CD4-positive, alpha-beta T cell treated with Interferon gamma for 1 hour (primary cell): ENCODE measurements around the gene EYS.
"Not testable (repeated sequence)": the region's sequence is repeated elsewhere in the genome, so short reads cannot be mapped to it uniquely, and the experiment has no call there.

Source experiments
- DNase-seq: peaks from one replicate; pipeline ENCODE4 v3.0.0-alpha.2; 2020

Gene EYS

DNA sequence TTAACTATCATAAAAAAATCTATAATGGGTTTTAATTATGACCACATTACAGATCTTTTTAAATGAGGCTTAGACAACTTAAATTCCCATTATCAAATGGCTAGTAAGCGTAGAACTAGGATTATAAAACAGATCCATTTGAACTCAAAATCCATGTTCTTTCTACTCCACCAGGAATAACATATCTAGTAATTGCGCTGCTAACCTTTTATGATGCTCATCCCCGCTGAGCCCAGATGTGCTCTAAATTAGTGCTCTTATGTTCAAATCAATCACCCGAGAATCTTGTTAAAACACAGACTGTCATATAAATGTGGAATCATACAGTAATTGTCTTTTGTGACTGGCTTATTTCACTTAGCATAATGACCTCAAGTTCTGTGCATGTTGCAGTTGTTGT, 1168.3 kb downstream of the EYS start:
- DNase-seq = no peak

DNA sequence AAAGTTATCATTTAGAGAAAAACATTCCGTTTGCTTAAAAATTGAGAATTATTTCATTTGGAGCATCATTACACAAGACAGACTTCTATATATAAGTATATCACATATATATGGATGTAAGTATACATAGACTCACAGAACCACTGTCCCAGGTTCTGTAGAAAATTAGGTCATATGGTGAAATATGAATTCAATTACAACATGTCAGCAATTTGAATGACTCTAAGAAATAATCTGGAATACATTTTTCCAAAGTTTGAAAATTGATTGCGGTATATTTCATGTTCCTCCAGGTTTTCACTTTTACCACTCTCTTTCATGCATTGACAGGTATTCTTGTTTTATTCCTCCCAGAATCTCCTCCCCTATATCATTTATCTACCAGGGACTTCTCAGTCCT, 1179.1 kb downstream of the EYS start:
- no peak for DNase-seq

DNA sequence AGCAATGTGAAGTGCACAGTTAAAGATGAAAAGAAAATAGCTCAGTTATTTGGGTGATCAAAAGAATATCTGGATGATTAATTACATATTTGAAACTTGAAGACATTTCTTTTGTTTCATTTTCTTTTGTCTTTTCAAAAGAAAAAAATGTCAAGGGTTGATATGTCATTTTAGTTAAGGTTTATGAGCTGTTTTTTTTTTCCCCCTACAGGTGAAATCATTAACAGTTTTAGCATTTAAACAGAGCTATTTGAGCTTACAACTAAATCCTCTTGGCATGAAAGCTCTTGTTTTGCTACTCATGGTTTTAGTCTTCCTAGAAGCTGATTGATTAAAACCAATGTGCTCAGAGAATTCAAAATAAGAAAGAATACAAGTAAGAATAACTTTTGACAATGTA, 1184.2 kb downstream of the EYS start:
- no peak for DNase-seq

DNA sequence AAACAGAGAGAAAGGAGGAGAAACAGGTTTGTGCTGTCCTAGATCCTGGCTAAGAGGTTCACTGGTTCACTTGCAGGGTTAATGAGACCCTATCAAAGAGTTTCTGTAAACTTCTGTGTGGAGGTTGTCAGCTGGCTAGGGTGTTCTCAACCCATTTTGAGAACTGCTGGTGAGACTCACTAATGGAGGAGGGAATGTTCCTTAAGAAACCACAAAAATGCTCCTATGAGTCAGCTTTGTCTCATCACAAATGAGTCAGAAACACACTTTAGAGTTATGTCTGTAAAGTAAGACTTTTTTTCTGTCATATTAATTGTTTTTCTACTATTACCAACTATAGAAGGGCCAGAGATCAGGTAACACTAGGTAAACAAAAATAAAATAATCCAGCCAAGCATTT, 1187.0 kb downstream of the EYS start:
- DNase-seq = no peak

DNA sequence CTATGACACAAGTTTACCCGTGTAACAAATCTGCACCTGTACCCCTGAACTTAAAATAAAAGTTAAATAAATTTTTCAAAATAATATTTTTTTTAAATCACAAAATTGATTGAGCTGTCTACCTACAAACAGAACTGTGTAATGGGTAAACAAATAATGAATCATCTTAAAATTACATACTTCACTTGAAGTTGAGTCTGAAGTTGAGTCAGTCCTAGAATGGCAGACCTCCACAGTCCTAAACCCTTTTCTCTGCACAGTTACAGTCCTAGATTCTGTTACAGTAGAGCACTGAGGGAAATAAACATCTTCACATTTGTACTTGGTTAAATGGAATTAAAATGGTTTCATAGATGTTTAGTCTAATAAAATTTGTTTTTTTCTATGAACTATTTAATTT, 1190.6 kb downstream of the EYS start:
- no peak for DNase-seq

DNA sequence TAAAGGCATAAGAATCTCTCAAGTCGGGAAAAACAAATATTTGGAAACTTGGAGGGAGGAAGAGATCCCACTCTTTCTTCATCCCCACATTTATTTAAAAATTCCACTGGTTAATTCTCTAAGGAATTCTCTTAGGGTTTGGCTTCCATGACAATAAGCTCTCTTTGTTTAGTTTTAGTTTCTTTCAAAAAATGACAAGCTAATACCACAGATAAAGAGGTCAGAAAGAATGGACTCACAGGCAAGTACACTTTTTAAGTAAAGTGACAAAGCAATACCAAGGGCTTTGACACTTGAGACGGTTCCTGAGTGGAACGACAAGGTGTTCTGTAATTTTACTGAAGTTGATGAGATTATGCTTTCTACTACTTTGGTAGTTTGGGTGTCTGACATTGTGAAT, 1199.4 kb downstream of the EYS start:
- no peak for DNase-seq

DNA sequence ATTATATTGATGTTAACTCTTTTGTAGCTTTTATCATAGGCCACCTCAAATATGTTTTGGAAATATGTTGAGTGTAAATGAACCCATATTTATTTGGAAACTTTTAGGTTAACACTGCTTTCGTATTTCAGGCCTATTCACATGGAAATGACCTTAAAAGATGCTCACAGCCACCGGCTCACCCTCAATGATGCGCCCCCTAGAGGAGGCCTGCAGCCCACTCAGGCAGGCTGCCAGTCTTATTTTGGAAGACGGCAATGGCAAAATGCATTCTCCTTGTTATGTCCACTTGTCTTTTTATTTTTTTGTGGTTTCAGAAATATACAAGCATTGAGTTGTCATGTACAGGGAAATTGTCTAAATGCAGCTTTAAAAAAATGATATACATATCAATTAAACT, 1201.7 kb downstream of the EYS start:
- no peak for DNase-seq

DNA sequence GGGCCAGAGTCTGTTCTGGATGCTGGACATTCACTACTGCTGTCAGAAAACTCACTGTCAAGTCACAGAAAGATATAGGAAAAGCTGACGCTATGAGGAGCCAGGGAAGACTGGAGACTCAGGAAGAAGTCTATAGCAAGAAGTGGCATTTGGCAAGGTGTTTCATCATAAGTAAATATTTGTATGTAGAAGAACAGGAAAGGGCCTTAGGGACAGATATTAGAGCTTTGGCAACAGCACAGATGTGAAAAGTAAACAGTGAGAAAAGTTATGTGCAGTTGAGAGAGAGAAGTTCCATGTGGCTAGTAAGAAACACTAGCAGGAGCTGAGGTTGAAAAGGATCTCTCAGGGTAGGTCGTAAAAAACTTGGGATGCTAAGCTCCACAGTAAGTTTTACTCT, 1202.5 kb downstream of the EYS start:
- no peak for DNase-seq

DNA sequence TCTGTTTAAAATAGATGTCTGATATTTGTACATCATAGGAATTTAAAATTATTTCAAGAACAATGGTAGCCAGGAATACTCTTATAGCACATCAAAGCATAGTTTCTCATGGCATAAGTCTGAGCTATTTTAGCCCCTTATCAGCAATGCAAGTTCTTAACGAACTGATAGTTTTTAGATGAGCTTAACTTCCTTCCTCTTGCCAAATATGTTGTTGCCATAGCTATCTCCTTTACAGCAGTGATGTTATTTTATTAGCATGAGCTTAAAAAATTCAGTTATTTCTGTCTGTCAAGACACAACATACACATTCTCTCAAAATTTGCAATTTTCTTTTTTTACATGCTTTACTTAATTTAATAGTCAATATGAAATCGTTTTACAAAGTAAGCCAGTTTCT, 1204.2 kb downstream of the EYS start:
- no peak for DNase-seq

DNA sequence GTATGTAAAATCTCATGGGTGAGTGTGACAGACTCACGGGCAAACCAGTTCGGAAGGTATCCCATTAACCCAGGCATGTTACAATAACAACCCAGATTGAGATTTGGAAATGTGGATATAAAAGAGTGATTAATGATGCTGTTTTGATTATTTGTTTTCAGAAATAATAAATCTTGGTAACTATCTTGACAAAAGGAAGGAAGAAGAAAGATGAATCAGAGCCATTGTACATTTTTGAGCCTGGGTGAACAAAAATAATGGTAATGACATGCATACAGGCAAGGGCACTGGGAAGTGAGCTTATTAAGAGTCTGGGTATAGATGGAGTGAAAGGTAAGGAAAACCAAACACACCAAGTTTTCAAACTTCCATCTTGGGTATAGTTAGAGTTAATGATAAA, 1209.4 kb downstream of the EYS start:
- DNase-seq = no peak

DNA sequence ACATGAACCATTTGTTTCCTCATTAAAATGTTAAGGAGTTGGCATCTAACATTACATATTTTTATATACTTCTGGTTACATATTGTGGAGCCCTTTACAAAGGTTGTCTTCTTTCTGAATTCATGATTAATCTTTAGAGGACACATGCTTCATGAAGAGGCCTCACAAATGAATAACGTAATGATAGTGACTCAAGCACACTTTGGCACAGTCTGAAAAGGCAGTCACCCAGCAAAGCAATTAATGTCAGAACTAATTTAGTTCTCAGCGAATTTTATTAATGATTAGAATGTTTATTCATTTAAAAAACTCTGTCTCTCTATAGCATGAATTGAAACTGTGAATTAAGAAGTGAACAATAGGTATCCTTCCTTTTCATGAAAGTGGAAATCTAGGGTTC, 1217.3 kb downstream of the EYS start:
- no peak for DNase-seq

DNA sequence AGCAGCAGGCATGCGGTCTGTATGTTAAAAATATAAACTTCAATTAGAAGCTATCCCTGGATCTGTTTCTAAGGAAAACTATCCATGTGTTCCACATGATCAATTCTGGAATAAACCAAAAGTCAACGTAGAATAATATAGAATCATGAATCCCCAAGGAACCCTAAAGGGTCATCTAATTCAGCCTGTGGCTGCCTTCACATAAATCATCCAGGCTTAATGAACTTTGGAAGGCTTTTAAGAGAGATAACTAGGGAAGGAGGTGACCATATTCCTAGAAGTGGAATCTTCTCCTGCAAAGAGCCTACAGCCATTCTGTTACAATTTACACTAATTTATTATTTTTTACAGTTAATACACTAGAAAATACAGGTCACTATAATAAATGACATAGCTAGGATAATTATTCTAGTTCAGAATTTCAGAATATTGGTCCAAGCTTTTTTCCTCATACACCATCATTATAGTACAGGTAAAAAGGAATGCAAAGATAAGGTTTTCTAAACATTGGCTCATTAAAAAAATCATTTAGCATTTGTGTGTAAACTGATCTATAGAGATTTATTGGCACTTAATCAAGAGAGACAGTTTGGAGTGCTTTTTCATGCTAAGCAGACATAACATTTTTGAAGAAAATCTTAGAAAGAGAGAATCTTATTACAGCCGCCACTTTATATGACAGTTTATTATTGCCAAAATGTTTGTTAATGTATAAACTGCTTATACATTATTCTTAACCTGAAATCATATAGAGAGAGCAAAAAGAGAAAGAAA, 1220.3 kb downstream of the EYS start:
- no peak for DNase-seq

DNA sequence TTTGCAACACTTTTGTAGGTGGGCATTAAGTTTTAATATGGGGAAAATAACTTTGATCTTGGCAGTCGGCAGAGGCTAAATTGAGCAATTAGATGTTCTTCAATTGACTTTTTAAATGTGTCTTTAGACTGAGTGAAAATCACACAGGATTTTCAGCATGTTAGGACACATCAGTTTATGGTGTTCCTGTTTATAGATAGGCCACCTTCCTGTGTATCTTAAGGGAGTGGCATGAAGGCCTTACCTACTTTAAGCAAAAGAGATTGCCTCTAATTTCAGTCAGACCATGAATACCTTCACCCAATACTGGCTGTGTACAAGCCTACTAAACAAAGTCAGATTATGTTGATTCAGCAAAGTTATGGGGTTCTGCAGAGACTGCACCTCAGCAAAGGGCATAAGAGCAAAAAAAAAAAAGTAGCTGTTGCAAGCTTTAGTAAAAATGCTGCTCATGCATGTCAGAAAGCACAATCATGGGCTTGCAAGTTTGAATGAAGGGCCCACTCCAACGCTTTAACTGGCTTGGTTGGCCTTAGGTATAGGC, 1223.0 kb downstream of the EYS start:
- no peak for DNase-seq

DNA sequence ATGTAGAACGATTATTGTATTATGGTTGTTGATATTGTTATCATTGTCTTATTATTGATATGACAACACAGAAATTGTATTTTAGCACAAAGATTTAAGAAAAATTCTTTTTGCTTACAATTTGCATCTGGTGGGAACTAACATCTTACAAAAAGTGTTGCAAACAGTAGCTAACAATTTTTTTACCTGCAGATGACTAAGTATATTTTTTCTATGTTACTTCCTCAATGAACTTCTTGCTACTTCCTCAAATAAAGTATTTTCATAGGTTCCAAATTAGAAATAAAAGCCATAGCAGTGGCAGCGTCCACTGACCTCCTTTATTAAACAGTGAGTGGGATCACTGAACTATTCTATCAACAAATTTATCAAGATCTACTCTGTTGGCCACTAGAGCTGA, 1224.4 kb downstream of the EYS start:
- DNase-seq = no peak

DNA sequence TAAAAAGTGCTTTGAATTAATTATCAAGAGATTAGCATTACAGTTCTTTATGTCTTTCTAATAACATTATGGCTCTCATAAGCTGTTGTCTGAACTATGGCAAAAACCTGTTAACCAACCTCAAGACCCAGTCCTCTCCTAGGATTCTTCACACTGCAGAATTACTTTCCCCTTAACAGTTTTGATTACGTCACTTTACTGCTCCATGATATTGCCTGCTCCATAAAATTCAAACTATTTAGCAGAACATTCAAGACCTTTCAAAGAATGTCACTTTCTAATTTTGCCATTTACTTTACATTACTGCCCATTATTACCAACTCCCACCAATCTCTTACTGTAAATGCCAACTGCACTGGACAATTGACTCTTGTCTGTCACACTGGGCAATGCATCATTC, 1227.9 kb downstream of the EYS start:
- no peak for DNase-seq

DNA sequence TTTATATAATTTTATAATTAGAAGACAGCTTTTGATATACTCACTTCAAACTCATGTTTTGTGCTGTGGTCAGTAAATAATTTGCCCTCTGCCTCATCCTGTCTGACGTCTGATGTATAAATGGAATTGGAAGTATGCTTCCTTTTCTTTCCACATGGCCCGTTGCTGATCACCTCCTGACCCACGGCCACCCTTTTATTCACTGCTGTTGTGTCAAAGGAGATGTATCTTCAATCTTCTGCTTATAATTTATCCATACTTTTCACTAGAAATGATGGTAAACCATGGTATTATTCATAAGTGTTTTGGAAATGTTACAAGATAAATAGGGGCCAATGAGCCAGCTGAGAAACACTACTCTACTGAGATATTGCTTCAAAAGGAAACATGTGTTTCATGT, 1229.6 kb downstream of the EYS start:
- no peak for DNase-seq

DNA sequence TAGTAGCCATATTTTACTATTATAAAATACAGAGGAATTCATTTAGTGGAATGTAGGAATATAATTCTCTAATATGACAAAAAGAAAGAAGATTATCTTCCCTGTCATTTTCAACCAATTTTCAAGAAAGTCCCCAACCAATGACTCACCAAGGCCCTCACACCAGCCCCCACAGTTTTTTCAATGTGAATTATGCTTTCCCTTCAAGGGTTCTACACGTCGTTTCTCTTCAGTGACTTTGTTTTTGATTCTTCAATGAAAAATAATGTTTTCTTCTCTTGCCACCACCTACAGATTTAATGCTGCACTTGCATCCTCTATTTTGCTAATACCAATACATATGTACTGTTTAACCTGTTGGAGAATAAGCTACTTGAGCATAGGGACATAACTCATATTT, 1230.1 kb downstream of the EYS start:
- no peak for DNase-seq

DNA sequence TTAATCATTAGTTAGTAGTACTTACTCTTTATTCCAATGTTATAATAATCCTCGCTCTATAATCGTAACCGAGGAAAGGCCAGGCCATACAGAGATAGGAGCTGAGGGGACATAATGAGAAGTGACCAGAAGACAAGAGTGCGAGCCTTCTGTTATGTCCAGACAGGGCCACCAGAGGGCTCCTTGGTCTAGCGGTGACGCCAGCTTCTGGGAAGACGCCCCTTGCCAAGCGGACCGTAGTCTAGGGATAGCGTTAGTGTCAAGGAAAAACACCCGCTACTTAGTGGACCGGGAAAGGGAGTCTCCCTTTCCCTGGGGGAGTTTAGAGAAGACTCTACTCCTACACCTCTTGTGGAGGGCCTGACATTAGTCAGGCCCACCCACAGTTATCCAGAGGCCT, 1237.6 kb downstream of the EYS start:
- not testable (repeated sequence) for DNase-seq

DNA sequence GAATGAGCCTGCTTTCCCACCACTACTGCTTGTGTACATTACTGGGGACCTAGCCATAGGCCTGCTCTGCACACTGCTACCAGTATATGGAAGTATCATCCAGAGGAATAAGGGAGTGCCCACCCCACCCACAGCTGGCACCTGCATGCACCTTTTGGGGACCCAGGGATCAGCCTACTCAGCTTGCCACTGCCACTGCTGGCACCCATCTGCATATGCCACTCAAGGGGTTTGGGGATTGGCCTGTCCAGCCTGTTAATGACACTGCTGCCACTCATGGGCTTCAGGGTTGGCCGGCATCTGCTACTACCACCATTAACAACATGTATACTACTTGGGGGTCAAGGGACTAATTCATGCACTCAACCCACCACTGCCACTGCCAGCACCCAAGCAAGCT, 1239.4 kb downstream of the EYS start:
- no peak for DNase-seq

DNA sequence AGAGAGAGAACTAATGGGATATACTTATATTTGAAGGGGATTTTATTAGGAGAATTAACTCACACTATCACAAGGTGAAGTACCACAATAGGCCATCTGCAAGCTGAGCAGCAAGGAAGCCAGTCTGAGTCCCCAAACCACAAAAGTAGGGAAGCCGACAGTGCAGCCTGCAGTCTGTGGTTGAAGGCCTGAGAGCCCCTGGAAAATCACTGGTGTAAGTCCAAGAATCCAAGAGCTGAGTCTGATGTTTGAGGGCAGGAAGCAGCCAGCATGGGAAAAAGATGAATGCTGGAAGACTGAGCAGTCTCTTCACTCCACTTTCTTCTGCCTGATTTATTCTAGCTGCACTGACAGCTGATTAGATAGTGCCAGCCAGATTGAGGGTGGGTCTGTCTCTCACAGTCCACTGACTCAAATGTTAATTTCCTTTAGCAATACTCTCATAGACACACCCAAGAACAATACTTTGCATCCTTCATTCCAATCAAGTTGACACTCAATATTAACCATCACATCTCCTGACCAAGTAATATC, 1247.5 kb downstream of the EYS start:
- no peak for DNase-seq

DNA sequence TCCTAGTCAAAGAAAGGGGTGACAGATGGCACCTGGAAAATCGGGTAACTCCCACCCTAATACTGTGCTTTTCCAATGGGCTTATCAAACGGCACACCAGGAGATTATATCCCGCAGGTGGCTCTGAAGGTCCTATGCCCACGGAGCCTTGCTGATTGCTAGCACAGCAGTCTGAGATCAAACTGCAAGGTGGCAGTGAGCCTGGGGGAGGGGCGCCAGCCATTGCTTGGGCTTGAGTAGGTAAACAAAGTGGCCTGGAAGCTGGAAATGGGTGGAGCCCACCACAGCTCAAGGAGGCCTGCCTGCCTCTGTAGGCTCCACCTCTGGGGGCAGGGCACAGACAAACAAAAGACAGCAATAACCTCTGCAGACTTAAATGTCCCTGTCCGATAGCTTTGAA, 1258.9 kb downstream of the EYS start:
- DNase-seq = not testable (repeated sequence)

DNA sequence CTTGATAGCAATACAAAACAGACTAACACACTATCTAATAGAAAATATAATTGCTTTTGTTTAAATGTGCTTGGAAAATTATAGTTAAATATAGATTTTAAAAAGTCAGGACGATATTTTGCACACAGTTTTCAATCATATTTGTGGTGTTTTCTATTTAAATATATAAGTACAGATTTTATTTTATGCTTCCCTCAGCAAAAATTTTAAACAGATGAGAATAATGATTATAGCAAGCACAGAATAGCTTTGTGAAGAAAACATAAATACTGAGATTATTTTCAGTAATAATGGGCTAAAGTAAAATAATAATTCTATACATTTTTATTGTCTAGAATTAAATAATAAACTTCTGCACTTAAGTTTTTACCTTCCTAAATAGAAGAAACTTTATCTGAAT, 1262.0 kb downstream of the EYS start:
- DNase-seq = no peak

DNA sequence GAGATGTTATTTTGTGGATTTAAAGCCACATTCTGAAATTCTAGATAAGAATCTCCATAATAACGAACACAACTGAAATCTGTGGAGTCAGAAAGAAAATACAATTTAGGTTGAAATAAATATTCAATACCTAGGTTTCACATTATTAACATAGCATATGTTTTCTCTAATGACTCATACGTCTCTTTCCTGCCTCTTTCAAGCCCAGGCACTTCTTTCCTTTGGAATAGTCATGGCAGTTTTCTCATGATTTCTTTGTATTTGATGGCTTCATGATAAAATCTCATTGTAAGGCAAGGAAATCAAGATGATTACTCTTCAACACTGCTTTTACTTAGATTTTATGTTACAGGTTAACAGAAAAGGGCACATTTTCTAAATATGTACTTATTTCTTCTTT, 1267.8 kb downstream of the EYS start:
- DNase-seq = no peak

DNA sequence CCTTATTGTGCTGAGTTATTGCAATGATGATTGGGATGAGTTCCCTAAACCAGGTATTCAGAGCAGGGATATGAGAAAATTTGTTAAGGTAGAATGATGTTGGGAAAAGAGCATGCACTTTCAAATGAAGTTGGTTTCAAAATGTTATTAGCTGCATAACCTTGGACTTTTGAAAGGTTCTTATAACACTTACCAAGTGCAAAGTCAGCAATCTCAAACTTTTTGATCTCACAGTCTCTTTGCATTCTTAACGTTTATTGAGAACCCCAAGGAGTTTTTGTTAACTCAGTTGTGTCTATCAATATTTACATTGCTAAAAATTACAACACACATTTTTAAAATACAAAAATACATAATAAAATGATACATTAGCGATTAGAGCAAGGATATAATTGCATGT, 1269.0 kb downstream of the EYS start:
- DNase-seq = no peak

DNA sequence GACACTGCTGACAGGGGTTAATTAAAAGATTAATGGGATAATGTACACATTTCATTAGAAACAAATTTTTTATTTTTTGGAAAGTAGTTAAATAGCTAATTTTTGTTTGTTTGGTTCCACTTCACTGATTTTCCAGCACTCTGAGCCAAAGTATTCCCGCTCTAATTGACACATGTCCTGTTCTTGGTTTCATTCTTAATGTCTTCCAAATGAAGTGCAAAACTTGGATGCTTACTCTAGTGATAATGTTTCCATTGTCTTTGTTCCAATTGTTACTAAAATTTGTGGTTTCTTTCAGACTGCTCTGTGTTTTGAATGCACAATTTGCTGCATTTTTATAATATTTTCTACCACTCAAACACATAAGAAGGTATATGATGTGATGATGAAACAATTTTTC, 1277.1 kb downstream of the EYS start:
- DNase-seq = no peak
